ENCODE measurements around the gene C17orf58.
"Not testable (repeated sequence)": the region's sequence is repeated elsewhere in the genome, so short reads cannot be mapped to it uniquely, and the experiment has no call there.

C17orf58 gene

DNA sequence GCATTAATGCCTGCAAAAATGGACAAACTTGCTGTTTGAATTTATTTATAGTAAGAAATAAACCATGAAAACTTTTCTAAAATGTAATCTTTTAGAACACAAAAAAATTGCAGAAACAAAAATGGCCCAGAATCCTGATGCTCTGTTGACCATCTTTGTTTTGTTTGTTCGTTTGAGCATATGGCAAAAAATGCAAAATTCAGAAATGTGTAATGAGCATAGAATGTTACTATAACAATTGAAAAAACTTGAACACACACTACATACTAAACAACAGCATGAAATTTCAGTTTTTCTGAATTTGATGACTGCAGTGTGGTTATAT, 38.1 kb upstream of the C17orf58 start:
- no peak for DNase-seq (ENCODE audit: low spot score)
- TF ChIP-seq, protein P1, sequence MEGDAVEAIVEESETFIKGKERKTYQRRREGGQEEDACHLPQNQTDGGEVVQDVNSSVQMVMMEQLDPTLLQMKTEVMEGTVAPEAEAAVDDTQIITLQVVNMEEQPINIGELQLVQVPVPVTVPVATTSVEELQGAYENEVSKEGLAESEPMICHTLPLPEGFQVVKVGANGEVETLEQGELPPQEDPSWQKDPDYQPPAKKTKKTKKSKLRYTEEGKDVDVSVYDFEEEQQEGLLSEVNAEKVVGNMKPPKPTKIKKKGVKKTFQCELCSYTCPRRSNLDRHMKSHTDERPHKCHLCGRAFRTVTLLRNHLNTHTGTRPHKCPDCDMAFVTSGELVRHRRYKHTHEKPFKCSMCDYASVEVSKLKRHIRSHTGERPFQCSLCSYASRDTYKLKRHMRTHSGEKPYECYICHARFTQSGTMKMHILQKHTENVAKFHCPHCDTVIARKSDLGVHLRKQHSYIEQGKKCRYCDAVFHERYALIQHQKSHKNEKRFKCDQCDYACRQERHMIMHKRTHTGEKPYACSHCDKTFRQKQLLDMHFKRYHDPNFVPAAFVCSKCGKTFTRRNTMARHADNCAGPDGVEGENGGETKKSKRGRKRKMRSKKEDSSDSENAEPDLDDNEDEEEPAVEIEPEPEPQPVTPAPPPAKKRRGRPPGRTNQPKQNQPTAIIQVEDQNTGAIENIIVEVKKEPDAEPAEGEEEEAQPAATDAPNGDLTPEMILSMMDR (IDR thresholded peaks at IDR 0.05; ENCODE audit: poor library complexity, severe bottlenecking) = no peak

GRCh38 chr17:68033636-68034451, 37.6 kb upstream of the C17orf58 start:
- Histone ChIP-seq H3K4me3 (ENCODE audit: severe bottlenecking) (no peak overlapping the region), H3K27ac (ENCODE audit: poor library complexity, severe bottlenecking) (no peak overlapping the region)
- ATAC-seq (ENCODE audit: low read depth) = peak; percentile 23; the same call in 1 of the 3 replicates

More for the DNA sequence above, 38.1 kb upstream of the C17orf58 start:
- ATAC-seq (ENCODE audit: low read depth) = no peak
- Histone ChIP-seq H3K4me1 (ENCODE audit: insufficient read depth, poor library complexity, severe bottlenecking) (peaks cover 12% of the 10 kb centered on the region), H3K27me3 (ENCODE audit: insufficient read depth, poor library complexity, severe bottlenecking) (no peaks in the 10 kb centered on the region), H3K36me3 (ENCODE audit: low read depth) (peaks cover 33% of the 10 kb centered on the region), H3K4me3 (ENCODE audit: severe bottlenecking) (no peak overlapping the region), H3K27ac (ENCODE audit: poor library complexity, severe bottlenecking) (no peak overlapping the region), H3K9me3 (ENCODE audit: severe bottlenecking) (no peaks in the 10 kb centered on the region)

GRCh38 chr17:68029512-68030215, 33.4 kb upstream of the C17orf58 start:
- Histone ChIP-seq H3K4me3 (ENCODE audit: severe bottlenecking) (no peak overlapping the region), H3K9me3 (ENCODE audit: severe bottlenecking) (no peaks in the 10 kb centered on the region), H3K27me3 (ENCODE audit: insufficient read depth, poor library complexity, severe bottlenecking) (no peaks in the 10 kb centered on the region), H3K36me3 (ENCODE audit: low read depth) (no peaks in the 10 kb centered on the region), H3K27ac (ENCODE audit: poor library complexity, severe bottlenecking) (no peak overlapping the region), H3K4me1 (ENCODE audit: insufficient read depth, poor library complexity, severe bottlenecking) (peaks cover 5% of the 10 kb centered on the region)
- TF ChIP-seq, protein P1 (IDR thresholded peaks at IDR 0.05; ENCODE audit: poor library complexity, severe bottlenecking) = no peak
- ATAC-seq (ENCODE audit: low read depth) = no peak
- DNase-seq (ENCODE audit: low spot score) = no peak

More at GRCh38 chr17:68033636-68034451, 37.6 kb upstream of the C17orf58 start:
- Histone ChIP-seq H3K4me1 (ENCODE audit: insufficient read depth, poor library complexity, severe bottlenecking) (peaks cover 12% of the 10 kb centered on the region), H3K9me3 (ENCODE audit: severe bottlenecking) (no peaks in the 10 kb centered on the region), H3K27me3 (ENCODE audit: insufficient read depth, poor library complexity, severe bottlenecking) (no peaks in the 10 kb centered on the region), H3K36me3 (ENCODE audit: low read depth) (peaks cover 27% of the 10 kb centered on the region)
- TF ChIP-seq, protein P1 (IDR thresholded peaks at IDR 0.05; ENCODE audit: poor library complexity, severe bottlenecking) = no peak
- DNase-seq (ENCODE audit: low spot score) = peak; percentile 5

DNA sequence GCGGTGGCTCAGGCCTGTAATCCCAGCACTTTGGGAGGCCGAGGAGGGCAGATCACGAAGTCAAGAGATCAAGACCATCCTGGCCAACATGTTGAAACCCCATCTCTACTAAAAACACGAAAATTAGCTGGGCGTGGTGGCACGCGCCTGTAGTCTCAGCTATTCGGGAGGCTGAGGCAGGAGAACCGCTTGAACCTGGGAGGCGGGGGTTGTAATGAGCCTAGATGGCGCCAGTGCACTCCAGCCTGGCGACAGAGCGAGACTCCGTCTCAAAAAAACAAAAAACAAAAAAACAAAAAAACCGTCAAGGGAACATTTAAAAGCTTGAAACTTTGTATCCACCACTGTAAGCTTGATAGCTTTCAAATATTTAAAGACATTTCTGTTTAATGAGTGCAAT, 26.3 kb upstream of the C17orf58 start:
- H3K27ac ChIP-seq (ENCODE audit: poor library complexity, severe bottlenecking); H3K4me1 ChIP-seq (ENCODE audit: insufficient read depth, poor library complexity, severe bottlenecking); H3K27me3 ChIP-seq (ENCODE audit: insufficient read depth, poor library complexity, severe bottlenecking); DNase-seq (ENCODE audit: low spot score); H3K4me3 ChIP-seq (ENCODE audit: severe bottlenecking); H3K36me3 ChIP-seq (ENCODE audit: low read depth); ATAC-seq (ENCODE audit: low read depth); H3K9me3 ChIP-seq (ENCODE audit: severe bottlenecking): not testable (repeated sequence)
- TF ChIP-seq, protein P1 (IDR thresholded peaks at IDR 0.05; ENCODE audit: poor library complexity, severe bottlenecking) = peak; percentile 23

Measured in RWPE2 (cell line).